Stimulated activated CD4-positive, alpha-beta T cell treated with anti-CD3 and anti-CD28 coated beads, Interleukin-15, amount 100 ng/mL, for 48 hours (primary cell): ENCODE data around the gene PLOD3.
"Not testable (repeated sequence)": the region's sequence is repeated elsewhere in the genome, so short reads cannot be mapped to it uniquely, and the experiment has no call there.

Source experiments
- DNase-seq, 2 donors: peaks; one replicate each; pipeline ENCODE4 v3.0.0-alpha.2; 2020; ENCODE audit warnings: low read depth in 2 of 2

PLOD3 gene

GRCh38 chr7:101210143-101210542 lies 7.2 kb downstream of the PLOD3 start:
- DNase-seq = no peak

- no peak for DNase-seq
Measured at GRCh38 chr7:101208794-101209193, 8.6 kb downstream of the PLOD3 start.

- no peak for DNase-seq
Measured at GRCh38 chr7:101207459-101207858, 9.9 kb downstream of the PLOD3 start.

- DNase-seq = no peak
Measured at GRCh38 chr7:101206665-101207042, 10.7 kb downstream of the PLOD3 start.

- no peak for DNase-seq
Measured at GRCh38 chr7:101205901-101206664, 11.3 kb downstream of the PLOD3 start.

GRCh38 chr7:101203740-101204738 lies 13.3 kb downstream of the PLOD3 start:
- peak in 1 of 2 donors; percentile 13 for DNase-seq

GRCh38 chr7:101202603-101202918 lies 14.8 kb downstream of the PLOD3 start:
- DNase-seq = no peak

GRCh38 chr7:101201695-101202602 lies 15.4 kb downstream of the PLOD3 start:
- DNase-seq = no peak

GRCh38 chr7:101200862-101201599 lies 16.4 kb downstream of the PLOD3 start, which contains the start of gene MOGAT3:
MOGAT3 (minus strand) TSS chr7:101201036; CDS start chr7:101200854, 182 bp downstream.
- DNase-seq = no peak

- no peak for DNase-seq
Measured at GRCh38 chr7:101200504-101200861, 16.9 kb downstream of the PLOD3 start.

- not testable (repeated sequence) for DNase-seq
Measured at GRCh38 chr7:101199522-101199921, 17.9 kb downstream of the PLOD3 start.

GRCh38 chr7:101198476-101198875 lies 18.9 kb downstream of the PLOD3 start:
- no peak for DNase-seq

- no peak for DNase-seq
Measured at GRCh38 chr7:101197991-101198390, 19.4 kb downstream of the PLOD3 start.

- no peak for DNase-seq
Measured at GRCh38 chr7:101195884-101196283, 21.5 kb downstream of the PLOD3 start.

- no peak for DNase-seq
Measured at GRCh38 chr7:101189109-101189508, 28.3 kb downstream of the PLOD3 start.

GRCh38 chr7:101186844-101187428 lies 30.4 kb downstream of the PLOD3 start:
- no peak for DNase-seq

GRCh38 chr7:101186194-101186593 lies 31.2 kb downstream of the PLOD3 start:
- DNase-seq = no peak

GRCh38 chr7:101185258-101185839 lies 32.0 kb downstream of the PLOD3 start:
- DNase-seq = no peak

GRCh38 chr7:101180130-101180755 lies 37.1 kb downstream of the PLOD3 start, which contains the start of gene NAT16:
NAT16 (minus strand) TSS chr7:101180293; CDS start chr7:101174807, 5,486 bp downstream.
- DNase-seq = no peak

- no peak for DNase-seq
Measured at GRCh38 chr7:101179713-101180112, 37.7 kb downstream of the PLOD3 start.
